Measurements from ENCODE around the gene DCLRE1A.

The DCLRE1A gene

GRCh38 chr10:113854013-113854760 lies at the start of gene DCLRE1A, which contains the start of gene NHLRC2:
Gene DCLRE1A (minus strand): TSS chr10:113854082. CDS start chr10:113853182, 900 bp downstream.
Gene NHLRC2 (plus strand): TSS chr10:113854661. CDS start chr10:113854873, 212 bp downstream.
- peak; percentile 87 for DNase-seq (ENCODE audit: extremely low read depth, insufficient read length)
- Histone ChIP-seq H3K36me3 (ENCODE audit: control insufficient read depth, insufficient read depth, low read length) (no peaks in the 10 kb centered on the region), H3K27me3 (replicated peaks; ENCODE audit: control insufficient read depth, insufficient read depth, low read length) (no peaks in the 10 kb centered on the region), H3K4me3 (replicated peaks; ENCODE audit: low read depth, low read length) (peak within 1 kb of the TSS; percentile 91)
- TF ChIP-seq CTCF (IDR thresholded peaks at IDR 0.05; ENCODE audit: insufficient read depth, low read length, poor library complexity, severe bottlenecking): no peak

GRCh38 chr10:113899952-113900598 lies 46.2 kb upstream of the DCLRE1A start:
- no peaks in the 10 kb centered on the region for H3K27me3 ChIP-seq (replicated peaks; ENCODE audit: control insufficient read depth, insufficient read depth, low read length)
- H3K36me3 ChIP-seq (ENCODE audit: control insufficient read depth, insufficient read depth, low read length): peaks cover 3% of the 10 kb centered on the region
- no peak overlapping the region for H3K4me3 ChIP-seq (replicated peaks; ENCODE audit: low read depth, low read length)
- TF ChIP-seq CTCF (IDR thresholded peaks at IDR 0.05; ENCODE audit: insufficient read depth, low read length, poor library complexity, severe bottlenecking): no peak
- no peak for DNase-seq (ENCODE audit: extremely low read depth, insufficient read length)

GRCh38 chr10:113897693-113898618 lies 44.1 kb upstream of the DCLRE1A start:
- no peak for DNase-seq (ENCODE audit: extremely low read depth, insufficient read length)
- H3K36me3 ChIP-seq (ENCODE audit: control insufficient read depth, insufficient read depth, low read length): peaks cover 3% of the 10 kb centered on the region
- no peaks in the 10 kb centered on the region for H3K27me3 ChIP-seq (replicated peaks; ENCODE audit: control insufficient read depth, insufficient read depth, low read length)
- no peak overlapping the region for H3K4me3 ChIP-seq (replicated peaks; ENCODE audit: low read depth, low read length)
- no peak for TF ChIP-seq CTCF (IDR thresholded peaks at IDR 0.05; ENCODE audit: insufficient read depth, low read length, poor library complexity, severe bottlenecking)

GRCh38 chr10:113895018-113895417 lies 41.1 kb upstream of the DCLRE1A start:
- no peak for TF ChIP-seq CTCF (IDR thresholded peaks at IDR 0.05; ENCODE audit: insufficient read depth, low read length, poor library complexity, severe bottlenecking)
- DNase-seq (ENCODE audit: extremely low read depth, insufficient read length): no peak
- Histone ChIP-seq H3K36me3 (ENCODE audit: control insufficient read depth, insufficient read depth, low read length) (peaks cover 4% of the 10 kb centered on the region), H3K27me3 (replicated peaks; ENCODE audit: control insufficient read depth, insufficient read depth, low read length) (no peaks in the 10 kb centered on the region), H3K4me3 (replicated peaks; ENCODE audit: low read depth, low read length) (no peak overlapping the region)

- Histone ChIP-seq H3K36me3 (ENCODE audit: control insufficient read depth, insufficient read depth, low read length) (peaks cover 4% of the 10 kb centered on the region), H3K4me3 (replicated peaks; ENCODE audit: low read depth, low read length) (no peak overlapping the region), H3K27me3 (replicated peaks; ENCODE audit: control insufficient read depth, insufficient read depth, low read length) (no peaks in the 10 kb centered on the region)
- no peak for TF ChIP-seq CTCF (IDR thresholded peaks at IDR 0.05; ENCODE audit: insufficient read depth, low read length, poor library complexity, severe bottlenecking)
- DNase-seq (ENCODE audit: extremely low read depth, insufficient read length): no peak
Measured at GRCh38 chr10:113894581-113894980, 40.7 kb upstream of the DCLRE1A start.
